Brain microvascular endothelial cell (primary cell): ENCODE data around the gene PTDSS2.

Source experiments
- DNase-seq: peaks from one replicate; pipeline ENCODE4 v3.0.0-alpha.2; 2020
- H3K27ac ChIP-seq: fragments of 250-450 bp; sonication (Bioruptor Pico); 2 replicates; pipeline ENCODE4 v1.5.1; 2020; ENCODE audit warnings: mild to moderate bottlenecking, moderate library complexity
- H3K27me3 ChIP-seq: fragments of 250-450 bp; sonication (Bioruptor Pico); replicated peaks from 2 replicates; pipeline ENCODE4 v1.5.1; 2020; ENCODE audit warnings: mild to moderate bottlenecking
- H3K36me3 ChIP-seq: fragments of 250-450 bp; sonication (Bioruptor Pico); replicated peaks from 2 replicates; pipeline ENCODE4 v1.5.1; 2020; ENCODE audit warnings: mild to moderate bottlenecking
- H3K4me3 ChIP-seq: 2 replicates; pipeline ENCODE4 v1.5.1; 2011; ENCODE audit warnings: low read depth, mild to moderate bottlenecking, control low read depth, low read length, moderate library complexity
- in situ Hi-C: cut with HindIII; loops from 2 replicates; pipeline ENCODE4 v1.10.0; 2017; ENCODE audit warnings: low sequenced_read_pairs, low pct_ligation_motif_present
- TF ChIP-seq, protein P1 (sequence below): IDR thresholded peaks from 2 replicates; pipeline ENCODE4 v1.5.1; 2011; ENCODE audit warnings: low read depth, mild to moderate bottlenecking, moderate library complexity, low read length, control low read depth, inconsistent platforms; ENCODE audit errors: missing control alignments

PTDSS2 gene

DNA sequence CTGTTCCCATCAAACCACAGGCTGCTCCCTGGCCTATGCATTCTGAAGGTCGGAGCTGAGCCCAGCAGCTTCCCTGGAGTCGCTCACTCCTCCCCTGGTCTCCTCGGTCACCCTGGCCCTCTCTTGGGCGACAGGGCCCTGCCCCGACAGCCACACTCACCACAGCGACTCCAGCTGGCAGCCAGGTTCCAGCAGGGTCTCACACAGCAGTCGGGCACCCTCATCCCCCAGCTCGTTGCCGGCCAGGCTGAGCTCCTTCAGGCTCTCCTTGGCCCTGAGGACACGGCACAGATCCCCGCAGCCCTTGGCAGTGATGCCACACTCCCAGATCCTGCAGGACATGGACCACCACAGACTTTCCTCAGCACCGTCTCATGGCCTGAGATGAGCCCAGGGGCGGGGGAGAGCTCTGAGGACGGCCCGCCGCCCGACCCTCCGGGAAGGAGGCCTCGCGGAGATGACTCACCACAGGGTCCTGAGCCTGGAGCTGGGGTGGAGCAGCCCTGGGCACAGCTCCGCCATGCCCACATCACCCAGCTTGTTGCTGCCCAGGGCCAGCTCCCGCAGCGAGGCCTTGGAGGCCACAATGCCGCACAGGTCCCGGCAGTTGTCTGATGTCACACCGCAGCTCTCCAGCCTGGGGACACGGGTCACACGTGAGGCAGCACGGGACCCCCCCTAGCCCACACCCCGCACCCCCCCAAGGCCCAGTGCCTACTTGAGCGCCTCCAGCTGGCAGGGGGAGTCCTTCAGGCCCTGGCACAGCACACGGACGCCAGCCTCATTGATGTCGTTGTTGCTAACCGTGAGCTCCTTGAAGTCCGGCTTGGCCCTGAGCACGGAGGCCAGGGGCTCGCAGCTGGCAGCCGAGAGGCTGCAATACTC, 48.5 kb downstream of the PTDSS2 start:
- no peaks in the 10 kb centered on the region for H3K27me3 ChIP-seq
- in situ Hi-C loops: no loop called here
- no peak overlapping the region for H3K4me3 ChIP-seq
- peaks cover 78% of the 10 kb centered on the region for H3K36me3 ChIP-seq
- H3K27ac ChIP-seq: no peak overlapping the region
- TF ChIP-seq, protein P1, sequence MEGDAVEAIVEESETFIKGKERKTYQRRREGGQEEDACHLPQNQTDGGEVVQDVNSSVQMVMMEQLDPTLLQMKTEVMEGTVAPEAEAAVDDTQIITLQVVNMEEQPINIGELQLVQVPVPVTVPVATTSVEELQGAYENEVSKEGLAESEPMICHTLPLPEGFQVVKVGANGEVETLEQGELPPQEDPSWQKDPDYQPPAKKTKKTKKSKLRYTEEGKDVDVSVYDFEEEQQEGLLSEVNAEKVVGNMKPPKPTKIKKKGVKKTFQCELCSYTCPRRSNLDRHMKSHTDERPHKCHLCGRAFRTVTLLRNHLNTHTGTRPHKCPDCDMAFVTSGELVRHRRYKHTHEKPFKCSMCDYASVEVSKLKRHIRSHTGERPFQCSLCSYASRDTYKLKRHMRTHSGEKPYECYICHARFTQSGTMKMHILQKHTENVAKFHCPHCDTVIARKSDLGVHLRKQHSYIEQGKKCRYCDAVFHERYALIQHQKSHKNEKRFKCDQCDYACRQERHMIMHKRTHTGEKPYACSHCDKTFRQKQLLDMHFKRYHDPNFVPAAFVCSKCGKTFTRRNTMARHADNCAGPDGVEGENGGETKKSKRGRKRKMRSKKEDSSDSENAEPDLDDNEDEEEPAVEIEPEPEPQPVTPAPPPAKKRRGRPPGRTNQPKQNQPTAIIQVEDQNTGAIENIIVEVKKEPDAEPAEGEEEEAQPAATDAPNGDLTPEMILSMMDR: no peak
- no peak for DNase-seq

DNA sequence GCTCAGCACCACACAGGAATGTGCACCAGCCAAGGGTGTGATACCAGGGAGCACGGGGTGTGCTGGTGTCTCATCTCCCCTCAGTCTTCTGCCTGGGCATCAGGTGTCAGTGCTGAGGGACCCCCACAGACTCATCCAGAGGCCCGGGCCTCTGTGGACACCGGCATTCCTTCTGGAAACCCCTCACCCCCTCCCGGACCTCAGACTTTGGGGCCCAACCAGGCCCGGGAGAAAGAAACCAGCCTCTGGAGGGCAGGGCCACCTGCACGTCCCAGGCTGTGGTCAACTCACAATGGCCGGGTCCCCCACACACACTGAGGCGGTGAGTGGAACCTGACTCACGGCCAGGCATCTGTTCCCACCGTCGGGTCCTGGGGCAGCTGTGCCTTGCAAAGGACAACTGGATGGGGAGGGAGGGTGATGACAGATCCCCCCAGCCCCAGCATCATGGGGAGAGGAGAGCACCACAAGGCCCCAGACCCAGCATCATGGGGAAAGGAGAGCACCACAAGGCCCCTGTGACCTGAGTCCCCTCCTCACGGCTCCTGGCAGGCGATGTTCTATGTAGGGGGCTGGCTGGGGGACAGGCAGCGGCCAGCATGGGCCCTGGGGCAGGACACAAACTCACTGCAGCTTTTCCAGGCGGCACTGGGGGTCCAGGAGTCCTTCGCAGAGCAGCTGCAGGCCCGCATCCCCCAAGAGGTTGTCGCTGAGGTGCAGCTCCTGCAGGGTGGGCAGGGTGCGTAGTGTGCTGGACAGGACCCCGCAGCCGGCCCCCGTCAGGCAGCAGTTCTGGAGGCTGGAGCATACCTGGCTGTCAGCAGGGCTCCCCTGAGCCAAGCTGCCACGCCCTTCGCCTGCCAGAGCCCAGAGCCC, 49.4 kb downstream of the PTDSS2 start:
- in situ Hi-C loops: no loop called here
- TF ChIP-seq, protein P1: no peak
- H3K4me3 ChIP-seq: no peak overlapping the region
- H3K27me3 ChIP-seq: no peaks in the 10 kb centered on the region
- DNase-seq: no peak
- no peak overlapping the region for H3K27ac ChIP-seq
- peaks cover 71% of the 10 kb centered on the region for H3K36me3 ChIP-seq

DNA sequence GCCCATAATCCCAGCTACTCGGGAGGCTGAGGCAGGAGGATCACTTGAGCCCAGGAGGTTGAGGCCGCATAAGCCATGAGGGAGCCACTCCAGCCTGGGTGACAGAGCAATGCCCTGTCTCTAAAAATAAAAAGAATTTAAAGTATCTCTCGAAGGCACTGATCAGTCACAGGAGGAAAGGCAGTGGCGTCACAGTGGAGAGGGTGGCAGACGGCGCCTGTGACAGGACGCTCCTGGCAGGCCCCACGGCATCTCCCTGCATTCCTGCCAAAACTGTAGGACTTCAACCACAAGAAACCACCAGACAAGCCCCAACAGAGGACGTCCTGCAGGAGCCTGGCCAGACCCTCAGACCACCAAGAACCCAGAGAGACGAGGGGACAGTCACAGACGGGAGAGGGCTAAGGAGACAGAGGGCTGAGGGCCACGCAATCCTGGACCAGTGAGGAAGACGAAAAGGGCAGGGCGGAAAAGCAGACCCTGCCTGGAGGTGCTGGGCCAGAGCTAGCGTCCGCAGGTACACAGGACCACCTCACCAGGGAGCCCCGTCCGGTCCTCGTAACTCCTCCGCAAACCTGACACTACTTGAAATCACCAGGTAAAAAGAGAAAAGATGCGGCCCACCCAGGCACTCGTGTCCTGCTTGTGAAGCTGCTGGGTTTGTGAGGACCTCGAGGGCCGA, 51.1 kb downstream of the PTDSS2 start:
- Histone ChIP-seq H3K4me3 (no peak overlapping the region), H3K36me3 (peaks cover 57% of the 10 kb centered on the region), H3K27me3 (no peaks in the 10 kb centered on the region), H3K27ac (no peak overlapping the region)
- in situ Hi-C loops: no loop called here
- TF ChIP-seq, protein P1: no peak
- no peak for DNase-seq

DNA sequence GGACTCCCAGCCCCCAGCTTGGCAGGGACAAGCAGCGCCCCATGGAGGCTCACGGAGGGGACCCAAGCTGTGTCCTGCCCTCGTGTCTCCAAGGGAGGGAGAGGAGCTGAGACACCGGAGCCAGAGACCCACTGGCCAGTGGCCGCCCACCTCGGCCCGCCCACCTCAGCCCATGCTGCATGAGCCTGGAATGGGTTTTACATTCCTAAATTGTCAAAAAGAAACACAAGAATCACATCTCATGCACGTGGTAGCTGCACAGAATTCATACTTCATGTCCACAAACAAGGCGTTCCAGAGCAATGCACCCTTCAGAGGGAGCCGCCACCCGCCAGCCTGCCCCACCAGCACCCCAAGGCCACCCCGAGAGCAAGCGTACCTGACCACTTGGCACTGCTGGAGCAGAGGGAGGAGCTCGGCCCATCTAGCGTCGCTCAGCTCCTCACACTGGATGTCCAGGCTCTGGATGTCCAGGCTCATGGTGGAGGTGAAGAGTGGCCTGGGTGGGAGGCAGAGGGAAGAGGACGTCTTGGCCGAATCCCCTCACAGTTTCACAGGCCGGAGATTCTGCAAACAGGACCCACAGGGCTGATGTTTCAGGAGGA, 51.7 kb downstream of the PTDSS2 start:
- Histone ChIP-seq H3K27me3 (no peaks in the 10 kb centered on the region), H3K27ac (no peak overlapping the region), H3K4me3 (no peak overlapping the region), H3K36me3 (peaks cover 51% of the 10 kb centered on the region)
- in situ Hi-C loops: no loop called here
- DNase-seq: no peak
- TF ChIP-seq, protein P1: no peak
